ENCODE results near the gene SYNJ2.

GRCh38 chr6:157981395-157982101 lies at the start of gene SYNJ2:
- TF ChIP-seq CEBPB (IDR thresholded peaks at IDR 0.05), result no peak
- TF ChIP-seq, protein P1, sequence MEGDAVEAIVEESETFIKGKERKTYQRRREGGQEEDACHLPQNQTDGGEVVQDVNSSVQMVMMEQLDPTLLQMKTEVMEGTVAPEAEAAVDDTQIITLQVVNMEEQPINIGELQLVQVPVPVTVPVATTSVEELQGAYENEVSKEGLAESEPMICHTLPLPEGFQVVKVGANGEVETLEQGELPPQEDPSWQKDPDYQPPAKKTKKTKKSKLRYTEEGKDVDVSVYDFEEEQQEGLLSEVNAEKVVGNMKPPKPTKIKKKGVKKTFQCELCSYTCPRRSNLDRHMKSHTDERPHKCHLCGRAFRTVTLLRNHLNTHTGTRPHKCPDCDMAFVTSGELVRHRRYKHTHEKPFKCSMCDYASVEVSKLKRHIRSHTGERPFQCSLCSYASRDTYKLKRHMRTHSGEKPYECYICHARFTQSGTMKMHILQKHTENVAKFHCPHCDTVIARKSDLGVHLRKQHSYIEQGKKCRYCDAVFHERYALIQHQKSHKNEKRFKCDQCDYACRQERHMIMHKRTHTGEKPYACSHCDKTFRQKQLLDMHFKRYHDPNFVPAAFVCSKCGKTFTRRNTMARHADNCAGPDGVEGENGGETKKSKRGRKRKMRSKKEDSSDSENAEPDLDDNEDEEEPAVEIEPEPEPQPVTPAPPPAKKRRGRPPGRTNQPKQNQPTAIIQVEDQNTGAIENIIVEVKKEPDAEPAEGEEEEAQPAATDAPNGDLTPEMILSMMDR (IDR thresholded peaks at IDR 0.05), result peak; percentile 61
- TF ChIP-seq NR3C1 (IDR thresholded peaks at IDR 0.05), result no peak
- TF ChIP-seq ESRRA (IDR thresholded peaks at IDR 0.05; ENCODE audit: borderline replicate concordance, low read length), result no peak
- peak; percentile 12 to 61; a peak in 3 of 5 replicates for TF ChIP-seq RAD21 (conservative IDR thresholded peaks at IDR 0.05 in 1 of 2, IDR thresholded peaks at IDR 0.05 in 1 of 2)
- TF ChIP-seq RCOR1 (IDR thresholded peaks at IDR 0.05; ENCODE audit: low read depth, low read length), result no peak
- no peak for TF ChIP-seq HDAC2 (IDR thresholded peaks at IDR 0.05)
- no peak for TF ChIP-seq NFE2L2 (conservative IDR thresholded peaks at IDR 0.05; ENCODE audit: low read length)
- TF ChIP-seq, protein P2, sequence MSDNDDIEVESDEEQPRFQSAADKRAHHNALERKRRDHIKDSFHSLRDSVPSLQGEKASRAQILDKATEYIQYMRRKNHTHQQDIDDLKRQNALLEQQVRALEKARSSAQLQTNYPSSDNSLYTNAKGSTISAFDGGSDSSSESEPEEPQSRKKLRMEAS (IDR thresholded peaks at IDR 0.05), result no peak; the same call in 1 of the 2 replicates
- TF ChIP-seq RFX5 (IDR thresholded peaks at IDR 0.05), result no peak
- TF ChIP-seq POLR2A (IDR thresholded peaks at IDR 0.05; ENCODE audit: low read length), result no peak; the same call in 1 of the 2 replicates
- TF ChIP-seq, protein P3, sequence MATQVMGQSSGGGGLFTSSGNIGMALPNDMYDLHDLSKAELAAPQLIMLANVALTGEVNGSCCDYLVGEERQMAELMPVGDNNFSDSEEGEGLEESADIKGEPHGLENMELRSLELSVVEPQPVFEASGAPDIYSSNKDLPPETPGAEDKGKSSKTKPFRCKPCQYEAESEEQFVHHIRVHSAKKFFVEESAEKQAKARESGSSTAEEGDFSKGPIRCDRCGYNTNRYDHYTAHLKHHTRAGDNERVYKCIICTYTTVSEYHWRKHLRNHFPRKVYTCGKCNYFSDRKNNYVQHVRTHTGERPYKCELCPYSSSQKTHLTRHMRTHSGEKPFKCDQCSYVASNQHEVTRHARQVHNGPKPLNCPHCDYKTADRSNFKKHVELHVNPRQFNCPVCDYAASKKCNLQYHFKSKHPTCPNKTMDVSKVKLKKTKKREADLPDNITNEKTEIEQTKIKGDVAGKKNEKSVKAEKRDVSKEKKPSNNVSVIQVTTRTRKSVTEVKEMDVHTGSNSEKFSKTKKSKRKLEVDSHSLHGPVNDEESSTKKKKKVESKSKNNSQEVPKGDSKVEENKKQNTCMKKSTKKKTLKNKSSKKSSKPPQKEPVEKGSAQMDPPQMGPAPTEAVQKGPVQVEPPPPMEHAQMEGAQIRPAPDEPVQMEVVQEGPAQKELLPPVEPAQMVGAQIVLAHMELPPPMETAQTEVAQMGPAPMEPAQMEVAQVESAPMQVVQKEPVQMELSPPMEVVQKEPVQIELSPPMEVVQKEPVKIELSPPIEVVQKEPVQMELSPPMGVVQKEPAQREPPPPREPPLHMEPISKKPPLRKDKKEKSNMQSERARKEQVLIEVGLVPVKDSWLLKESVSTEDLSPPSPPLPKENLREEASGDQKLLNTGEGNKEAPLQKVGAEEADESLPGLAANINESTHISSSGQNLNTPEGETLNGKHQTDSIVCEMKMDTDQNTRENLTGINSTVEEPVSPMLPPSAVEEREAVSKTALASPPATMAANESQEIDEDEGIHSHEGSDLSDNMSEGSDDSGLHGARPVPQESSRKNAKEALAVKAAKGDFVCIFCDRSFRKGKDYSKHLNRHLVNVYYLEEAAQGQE (IDR thresholded peaks at IDR 0.05), result no peak
